ENCODE data around the gene CCDC91.

DNA sequence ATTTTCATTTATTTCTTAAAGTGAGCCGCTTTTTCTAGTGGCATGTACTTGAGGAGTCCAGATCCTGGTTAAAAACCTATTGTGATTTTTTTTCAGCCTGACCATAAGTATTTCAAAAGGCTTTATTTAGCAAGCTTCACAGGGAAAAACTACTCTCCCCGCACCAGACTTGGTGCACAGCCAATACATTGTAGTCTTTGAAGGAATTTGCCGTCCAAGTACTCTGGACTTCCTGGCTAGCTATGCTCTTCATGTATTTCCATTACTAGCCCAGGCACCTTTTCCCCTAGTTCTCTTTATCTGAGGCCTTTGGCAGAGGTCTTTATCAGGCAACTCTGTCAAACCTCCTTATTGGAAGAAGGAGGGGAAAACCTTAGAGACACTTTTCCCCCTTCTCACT lies 234.7 kb downstream of the CCDC91 start:
- TF ChIP-seq, protein P1, sequence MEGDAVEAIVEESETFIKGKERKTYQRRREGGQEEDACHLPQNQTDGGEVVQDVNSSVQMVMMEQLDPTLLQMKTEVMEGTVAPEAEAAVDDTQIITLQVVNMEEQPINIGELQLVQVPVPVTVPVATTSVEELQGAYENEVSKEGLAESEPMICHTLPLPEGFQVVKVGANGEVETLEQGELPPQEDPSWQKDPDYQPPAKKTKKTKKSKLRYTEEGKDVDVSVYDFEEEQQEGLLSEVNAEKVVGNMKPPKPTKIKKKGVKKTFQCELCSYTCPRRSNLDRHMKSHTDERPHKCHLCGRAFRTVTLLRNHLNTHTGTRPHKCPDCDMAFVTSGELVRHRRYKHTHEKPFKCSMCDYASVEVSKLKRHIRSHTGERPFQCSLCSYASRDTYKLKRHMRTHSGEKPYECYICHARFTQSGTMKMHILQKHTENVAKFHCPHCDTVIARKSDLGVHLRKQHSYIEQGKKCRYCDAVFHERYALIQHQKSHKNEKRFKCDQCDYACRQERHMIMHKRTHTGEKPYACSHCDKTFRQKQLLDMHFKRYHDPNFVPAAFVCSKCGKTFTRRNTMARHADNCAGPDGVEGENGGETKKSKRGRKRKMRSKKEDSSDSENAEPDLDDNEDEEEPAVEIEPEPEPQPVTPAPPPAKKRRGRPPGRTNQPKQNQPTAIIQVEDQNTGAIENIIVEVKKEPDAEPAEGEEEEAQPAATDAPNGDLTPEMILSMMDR (IDR thresholded peaks at IDR 0.05): no peak
- TF ChIP-seq POLR2A (IDR thresholded peaks at IDR 0.05): no peak
